Measurements from ENCODE around the gene NHSL2.
A peak's percentile ranks its signal among the peaks of the same experiment; 100 is the strongest.

NHSL2 gene

DNA sequence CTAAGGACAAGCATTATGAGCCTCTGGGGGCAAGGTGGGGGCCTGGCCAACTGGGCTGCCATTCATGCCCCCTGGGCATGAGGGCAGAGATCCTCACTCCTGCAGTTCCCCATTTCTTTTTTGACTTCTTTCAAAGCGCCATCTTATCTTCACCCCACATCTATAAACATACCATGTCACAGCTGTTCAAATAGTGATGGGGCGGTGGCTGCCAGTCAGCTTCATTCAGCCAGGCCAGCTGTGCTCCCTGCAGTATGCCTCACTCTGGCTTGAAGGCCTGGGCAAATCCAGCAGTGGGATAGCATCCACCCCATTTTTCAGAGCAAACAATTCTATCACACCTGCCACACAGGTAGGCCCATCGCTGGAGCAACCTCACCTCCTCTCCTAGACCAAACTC lies 85.5 kb downstream of the NHSL2 start:
- DNase-seq (ENCODE audit: insufficient read length, low spot score) (no peak), FAIRE-seq (no peak)
- TF ChIP-seq, protein P1, sequence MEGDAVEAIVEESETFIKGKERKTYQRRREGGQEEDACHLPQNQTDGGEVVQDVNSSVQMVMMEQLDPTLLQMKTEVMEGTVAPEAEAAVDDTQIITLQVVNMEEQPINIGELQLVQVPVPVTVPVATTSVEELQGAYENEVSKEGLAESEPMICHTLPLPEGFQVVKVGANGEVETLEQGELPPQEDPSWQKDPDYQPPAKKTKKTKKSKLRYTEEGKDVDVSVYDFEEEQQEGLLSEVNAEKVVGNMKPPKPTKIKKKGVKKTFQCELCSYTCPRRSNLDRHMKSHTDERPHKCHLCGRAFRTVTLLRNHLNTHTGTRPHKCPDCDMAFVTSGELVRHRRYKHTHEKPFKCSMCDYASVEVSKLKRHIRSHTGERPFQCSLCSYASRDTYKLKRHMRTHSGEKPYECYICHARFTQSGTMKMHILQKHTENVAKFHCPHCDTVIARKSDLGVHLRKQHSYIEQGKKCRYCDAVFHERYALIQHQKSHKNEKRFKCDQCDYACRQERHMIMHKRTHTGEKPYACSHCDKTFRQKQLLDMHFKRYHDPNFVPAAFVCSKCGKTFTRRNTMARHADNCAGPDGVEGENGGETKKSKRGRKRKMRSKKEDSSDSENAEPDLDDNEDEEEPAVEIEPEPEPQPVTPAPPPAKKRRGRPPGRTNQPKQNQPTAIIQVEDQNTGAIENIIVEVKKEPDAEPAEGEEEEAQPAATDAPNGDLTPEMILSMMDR (IDR thresholded peaks at IDR 0.05; ENCODE audit: insufficient read depth, missing control alignments), result no peak

DNA sequence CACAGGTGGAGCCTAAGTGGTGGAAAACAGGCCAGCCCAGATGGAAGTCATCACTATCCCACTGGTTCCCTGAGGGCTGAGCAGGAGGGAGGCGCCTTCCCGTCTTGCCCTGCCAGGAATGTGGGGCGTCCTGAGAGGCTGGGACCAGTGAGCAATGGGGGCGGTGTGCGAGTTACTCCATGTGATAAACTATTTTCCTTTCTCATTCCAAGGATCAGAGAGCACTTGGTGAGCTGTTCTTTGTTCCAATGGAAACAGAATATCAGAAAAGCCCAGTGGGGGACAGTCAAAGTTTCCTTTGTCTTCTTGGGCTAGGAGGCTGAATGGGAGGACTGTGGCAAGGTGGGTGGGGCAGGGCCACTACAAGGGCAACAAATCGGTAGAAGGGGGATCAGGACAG lies 86.2 kb downstream of the NHSL2 start:
- FAIRE-seq, result no peak
- TF ChIP-seq, protein P1 (IDR thresholded peaks at IDR 0.05; ENCODE audit: insufficient read depth, missing control alignments), result no peak
- DNase-seq (ENCODE audit: insufficient read length, low spot score), result no peak

DNA sequence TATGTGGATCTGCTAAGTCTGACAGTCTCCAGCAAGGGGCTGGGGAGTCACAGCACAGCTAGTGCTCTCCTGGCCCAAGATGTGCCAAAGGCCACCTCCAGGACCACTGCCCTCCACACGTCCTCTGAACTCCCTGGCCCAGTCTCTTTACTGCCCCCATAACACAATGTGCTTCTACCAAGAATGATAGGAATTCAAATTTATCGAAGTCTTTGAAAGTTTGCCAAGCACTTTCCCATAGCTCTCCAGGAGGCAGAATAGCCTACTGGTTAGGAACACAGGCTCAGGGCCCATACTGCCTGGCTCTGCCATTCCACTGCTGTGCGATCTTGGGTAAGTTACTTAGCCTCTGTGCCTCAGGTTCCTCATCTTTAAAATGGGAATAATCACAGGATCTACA lies 86.7 kb downstream of the NHSL2 start:
- FAIRE-seq, result no peak
- TF ChIP-seq, protein P1 (IDR thresholded peaks at IDR 0.05; ENCODE audit: insufficient read depth, missing control alignments), result no peak
- DNase-seq (ENCODE audit: insufficient read length, low spot score), result no peak

DNA sequence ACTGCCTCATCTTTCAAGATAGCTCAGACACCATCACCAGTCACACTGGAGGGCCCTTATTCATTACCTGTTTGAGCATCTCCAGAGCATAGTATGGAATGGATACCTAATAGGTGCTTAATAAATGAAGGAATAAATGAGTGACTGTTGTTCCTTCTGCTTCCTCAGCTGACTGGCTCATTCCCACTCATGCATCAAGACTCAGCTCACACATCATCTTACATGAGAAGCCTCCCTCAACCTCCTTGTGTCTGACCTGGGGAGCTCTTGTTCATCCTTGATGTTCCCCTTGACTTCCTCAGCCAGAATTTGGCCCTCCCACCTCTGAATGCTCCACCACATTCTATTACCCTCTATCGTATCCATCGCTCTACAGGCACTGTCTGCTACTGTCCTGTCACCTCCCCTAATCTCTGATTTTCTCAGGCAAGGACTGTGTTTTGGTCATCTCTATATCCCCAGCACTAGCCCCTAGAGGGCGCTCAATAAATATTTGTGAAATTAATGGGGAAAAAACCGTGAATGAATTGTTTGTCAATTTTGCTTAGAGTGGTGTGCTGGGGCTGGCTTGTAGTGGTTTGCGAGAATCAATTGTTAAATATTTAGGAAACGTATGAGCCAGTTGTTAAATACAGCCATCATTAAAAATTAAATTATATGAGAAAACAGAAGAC lies 88.3 kb downstream of the NHSL2 start:
- DNase-seq (ENCODE audit: insufficient read length, low spot score), result no peak
- FAIRE-seq, result peak; percentile 51
- TF ChIP-seq, protein P1 (IDR thresholded peaks at IDR 0.05; ENCODE audit: insufficient read depth, missing control alignments), result peak; percentile 52

DNA sequence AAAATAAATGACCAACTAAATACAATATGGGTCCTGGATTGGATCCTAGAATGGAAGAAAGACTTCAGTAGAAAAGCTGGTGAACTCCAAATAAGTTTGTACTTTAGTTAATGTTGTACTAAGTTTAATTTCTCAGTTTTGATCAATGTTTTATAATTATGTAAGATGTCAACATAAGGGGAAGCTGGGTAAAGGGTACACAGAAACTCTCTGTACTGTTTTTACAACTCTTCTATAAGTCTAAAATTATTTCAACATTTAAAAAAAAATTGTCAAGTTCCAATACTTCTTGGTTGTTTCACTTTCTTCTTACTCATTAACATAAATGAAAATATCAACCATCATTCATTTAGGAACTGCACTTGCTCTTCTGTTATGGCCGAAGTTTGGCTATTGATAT lies 88.9 kb downstream of the NHSL2 start:
- FAIRE-seq, result peak; percentile 44
- no peak for DNase-seq (ENCODE audit: insufficient read length, low spot score)
- TF ChIP-seq, protein P1 (IDR thresholded peaks at IDR 0.05; ENCODE audit: insufficient read depth, missing control alignments), result no peak

DNA sequence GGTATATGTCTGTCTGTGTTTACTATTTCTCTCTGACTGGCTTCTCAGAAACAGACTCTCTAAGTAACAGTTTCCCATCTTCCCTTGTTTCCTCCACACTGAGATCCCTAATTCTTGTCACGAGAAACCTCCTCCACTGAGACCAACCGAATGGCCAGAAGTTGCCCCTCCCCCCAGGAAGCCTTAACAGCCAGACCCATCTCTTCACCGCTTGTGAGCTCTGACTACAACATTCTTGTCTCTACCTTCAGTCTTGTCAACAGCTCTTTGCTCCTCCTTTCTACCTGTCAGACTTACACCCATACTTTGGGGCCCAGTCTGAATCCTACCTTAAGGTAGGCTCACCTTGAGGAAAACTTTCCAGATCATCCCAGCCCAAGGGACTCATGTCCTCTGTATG lies 90.8 kb downstream of the NHSL2 start:
- DNase-seq (ENCODE audit: insufficient read length, low spot score) (no peak), FAIRE-seq (no peak)
- TF ChIP-seq, protein P1 (IDR thresholded peaks at IDR 0.05; ENCODE audit: insufficient read depth, missing control alignments), result no peak

DNA sequence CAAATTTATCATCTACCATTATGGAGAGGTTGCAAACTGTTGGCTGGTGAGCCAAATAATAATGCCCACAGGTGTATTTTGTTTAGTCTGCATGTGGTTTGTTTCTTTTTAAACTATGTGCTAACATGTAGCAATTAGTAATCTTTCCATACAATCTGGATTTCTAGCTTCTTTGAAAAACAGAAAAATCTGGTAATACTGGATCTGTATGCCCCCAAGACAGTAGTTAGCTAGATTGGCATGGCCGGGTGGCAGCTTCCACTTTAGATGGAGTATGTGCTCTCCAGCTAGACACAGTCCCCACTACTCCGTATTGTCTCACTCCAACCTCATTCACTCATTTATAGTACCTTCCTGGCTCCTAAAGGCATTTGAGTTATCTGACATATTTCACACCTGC lies 91.3 kb downstream of the NHSL2 start:
- no peak for FAIRE-seq
- TF ChIP-seq, protein P1 (IDR thresholded peaks at IDR 0.05; ENCODE audit: insufficient read depth, missing control alignments), result no peak
- DNase-seq (ENCODE audit: insufficient read length, low spot score), result no peak
